ENCODE results near the gene SELENOI.
"Not testable (repeated sequence)": the region's sequence is repeated elsewhere in the genome, so short reads cannot be mapped to it uniquely, and the experiment has no call there.

The SELENOI gene

DNA sequence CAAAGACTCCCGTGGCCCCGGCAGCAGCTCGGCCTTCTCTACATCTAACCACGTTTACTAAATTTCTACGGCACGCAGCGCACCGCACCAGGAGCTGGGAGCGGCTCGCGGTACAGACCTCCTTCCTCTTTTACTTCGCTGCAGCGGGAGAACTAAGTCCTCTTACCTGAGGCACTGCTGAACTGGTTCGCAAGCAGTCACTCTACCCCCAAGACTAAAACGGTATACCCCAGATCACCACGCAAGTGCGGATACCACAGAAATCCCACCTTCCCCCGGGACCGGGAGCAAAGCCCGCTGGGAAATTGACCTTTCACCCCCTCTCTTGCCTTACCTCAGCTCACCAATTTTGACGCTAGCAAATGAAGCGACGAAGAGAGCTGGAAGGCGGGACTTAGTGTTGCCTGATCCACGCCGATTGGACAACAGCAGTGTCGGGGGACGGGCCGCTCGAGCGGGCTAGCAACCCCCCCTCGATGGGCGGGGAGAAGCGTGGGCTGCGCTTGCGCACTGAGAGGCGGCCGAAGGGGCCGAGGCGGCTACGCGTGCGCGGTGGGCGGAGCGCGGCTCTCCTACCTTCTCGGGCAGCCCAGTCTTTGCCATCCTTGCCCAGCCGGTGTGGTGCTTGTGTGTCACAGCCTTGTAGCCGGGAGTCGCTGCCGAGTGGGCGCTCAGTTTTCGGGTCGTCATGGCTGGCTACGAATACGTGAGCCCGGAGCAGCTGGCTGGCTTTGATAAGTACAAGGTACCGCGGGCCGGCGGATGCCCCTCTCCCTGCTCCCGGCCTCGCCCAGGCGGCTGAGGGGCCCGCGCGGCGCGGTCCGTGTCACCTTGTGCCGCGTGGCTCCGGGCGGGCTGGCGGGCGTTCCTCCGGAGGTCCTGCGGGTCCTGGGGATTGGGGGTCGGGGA is at the start of gene SELENOI:
TSS of gene SELENOI (plus strand) at position 599 of the 909 bp plus-strand sequence. CDS start at position 689, 90 bp downstream.
- DNase-seq = peak; percentile 99

GRCh38 chr2:26297061-26297460 is 48.9 kb upstream of the SELENOI start:
- no peak for DNase-seq

GRCh38 chr2:26298286-26298637 is 47.7 kb upstream of the SELENOI start:
- DNase-seq = no peak

- peak; percentile 33 for DNase-seq
Measured at GRCh38 chr2:26298638-26299393, 47.1 kb upstream of the SELENOI start.

DNA sequence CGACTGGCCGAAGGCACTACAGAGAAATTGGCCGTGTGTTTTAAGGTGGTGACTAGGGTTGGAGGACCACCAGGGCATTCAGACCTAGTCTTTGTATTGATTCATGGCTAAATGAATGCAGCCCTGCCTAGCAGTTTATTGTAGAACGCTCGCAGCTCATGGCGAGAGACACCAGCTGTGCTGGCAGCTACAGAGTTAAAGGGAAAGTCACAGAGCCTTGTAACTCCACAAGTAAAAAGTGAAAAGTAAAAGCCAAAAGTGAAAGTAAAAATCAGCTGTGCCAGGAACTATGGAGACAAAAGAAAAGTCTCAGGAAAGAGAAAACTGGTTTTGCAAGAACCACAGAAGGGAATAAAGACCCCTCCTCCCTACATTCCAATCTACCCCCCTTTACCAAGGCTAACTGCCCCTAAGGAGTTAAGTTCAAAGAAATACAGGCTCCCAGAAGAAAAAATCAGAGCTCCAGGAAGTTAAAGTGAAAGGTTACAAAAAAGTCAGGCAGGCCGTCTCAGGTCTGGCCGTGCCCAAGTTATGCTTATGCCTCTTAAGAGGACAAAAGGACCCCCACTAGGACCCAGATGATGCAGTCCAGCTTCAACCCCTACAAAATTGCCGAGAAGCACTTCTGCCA is 46.4 kb upstream of the SELENOI start:
- DNase-seq = no peak

- DNase-seq = no peak
Measured at GRCh38 chr2:26300234-26300925, 45.6 kb upstream of the SELENOI start.

DNA sequence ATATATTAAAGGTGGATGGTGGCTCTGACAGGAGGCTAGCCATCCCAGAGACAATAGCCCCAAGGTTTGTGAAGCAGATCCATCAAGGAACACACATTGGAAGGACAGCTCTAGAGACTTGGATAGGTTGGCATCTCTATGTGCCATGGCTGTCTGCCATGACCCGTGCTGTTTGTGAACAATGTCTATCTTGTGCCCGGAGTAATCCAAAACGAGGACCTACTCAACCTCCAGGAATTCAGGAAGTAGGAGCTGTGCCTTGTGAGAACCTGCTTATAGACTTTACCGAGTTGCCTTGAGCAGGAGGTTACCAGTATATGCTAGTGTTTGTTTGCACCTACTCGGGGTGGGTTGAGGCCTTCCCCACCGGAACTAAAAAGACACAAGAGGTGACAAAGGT is 43.1 kb upstream of the SELENOI start:
- no peak for DNase-seq

GRCh38 chr2:26305094-26305493 is 40.8 kb upstream of the SELENOI start:
- not testable (repeated sequence) for DNase-seq

DNA sequence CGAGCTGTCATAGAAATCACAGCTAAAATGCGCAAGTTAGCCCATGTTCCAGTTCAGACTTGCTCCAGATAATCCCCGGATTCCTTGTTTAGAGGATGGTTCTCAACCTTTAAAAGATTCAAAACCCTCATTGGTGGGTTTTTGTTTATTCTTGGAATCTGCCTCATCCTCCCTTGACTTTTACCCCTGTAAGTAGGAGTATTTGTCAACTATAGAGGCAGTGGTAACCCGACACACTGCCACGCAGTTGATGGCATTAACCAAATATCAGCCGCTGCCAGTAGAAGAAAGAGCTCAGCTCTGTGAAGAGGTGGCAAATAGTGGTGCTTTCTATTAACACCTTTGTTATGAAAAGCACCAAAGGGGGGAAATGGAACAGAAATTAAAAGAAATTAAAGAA is 40.4 kb upstream of the SELENOI start:
- no peak for DNase-seq

- no peak for DNase-seq
Measured at GRCh38 chr2:26309921-26310320, 36.0 kb upstream of the SELENOI start.

DNA sequence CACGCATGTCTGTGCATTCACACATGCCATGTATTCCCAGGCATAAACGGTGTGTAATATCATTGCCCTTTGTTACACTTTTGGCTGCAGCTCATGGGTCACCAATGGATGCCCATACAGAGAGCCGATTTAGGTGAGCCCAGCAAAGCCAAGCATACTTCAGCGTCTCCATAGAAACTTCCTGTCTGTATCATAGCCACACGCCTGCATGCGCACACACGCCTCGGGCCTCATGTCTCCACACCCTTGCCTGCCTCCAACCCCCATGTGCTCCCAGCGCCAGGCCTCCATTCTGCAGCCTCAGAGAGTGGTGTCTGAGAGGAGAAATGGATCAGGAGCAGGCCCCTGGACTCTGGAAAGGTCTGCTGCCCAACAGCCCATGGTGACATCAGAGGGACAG is 33.5 kb upstream of the SELENOI start:
- no peak for DNase-seq

- no peak for DNase-seq
Measured at GRCh38 chr2:26313446-26313845, 32.5 kb upstream of the SELENOI start.

- DNase-seq = no peak
Measured at GRCh38 chr2:26314243-26314642, 31.7 kb upstream of the SELENOI start.

DNA sequence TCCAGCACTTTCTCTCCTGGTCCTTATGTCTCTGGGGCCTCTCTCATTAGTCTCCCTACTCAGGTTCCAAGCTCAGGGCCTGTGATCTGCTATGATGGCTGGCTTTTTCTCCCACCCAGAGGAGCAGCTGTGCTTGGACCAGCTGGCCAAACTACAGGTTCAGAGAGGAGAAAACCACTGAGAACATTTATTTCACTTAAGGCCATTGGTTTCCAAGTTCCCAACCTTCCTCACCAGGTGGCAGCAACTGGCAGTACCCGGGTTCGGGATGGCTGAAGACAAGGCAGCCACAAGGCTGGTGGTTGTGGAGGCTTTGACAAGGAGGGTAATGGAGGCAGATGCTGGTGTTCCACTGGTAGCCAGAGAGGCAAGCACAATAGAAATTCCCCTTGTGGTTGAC is 29.9 kb upstream of the SELENOI start:
- no peak for DNase-seq

DNA sequence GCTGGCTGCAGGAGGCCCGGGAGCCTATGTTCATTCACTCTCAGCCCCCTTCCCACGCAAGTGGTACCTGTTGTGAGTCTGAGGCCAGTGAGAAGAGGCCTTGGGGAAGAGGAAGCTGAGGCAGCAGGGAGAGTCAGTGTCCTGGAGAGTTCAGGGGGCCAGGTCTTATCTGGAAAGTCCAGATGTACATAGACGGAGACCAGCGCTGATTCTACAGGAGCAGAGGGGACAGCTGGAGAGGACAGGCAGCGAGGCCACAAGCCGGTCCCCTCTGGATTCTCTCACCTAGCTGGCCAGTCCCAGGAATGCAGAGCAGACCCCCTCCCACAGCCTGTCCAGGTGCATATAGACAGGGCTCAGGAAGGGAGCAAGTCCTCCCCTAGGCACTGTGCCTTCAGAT is 29.1 kb upstream of the SELENOI start:
- no peak for DNase-seq

- no peak for DNase-seq
Measured at GRCh38 chr2:26317377-26318105, 28.4 kb upstream of the SELENOI start.

GRCh38 chr2:26318950-26319349 is 27.0 kb upstream of the SELENOI start:
- no peak for DNase-seq

- DNase-seq = not testable (repeated sequence)
Measured at GRCh38 chr2:26324479-26324878, 21.5 kb upstream of the SELENOI start.

DNA sequence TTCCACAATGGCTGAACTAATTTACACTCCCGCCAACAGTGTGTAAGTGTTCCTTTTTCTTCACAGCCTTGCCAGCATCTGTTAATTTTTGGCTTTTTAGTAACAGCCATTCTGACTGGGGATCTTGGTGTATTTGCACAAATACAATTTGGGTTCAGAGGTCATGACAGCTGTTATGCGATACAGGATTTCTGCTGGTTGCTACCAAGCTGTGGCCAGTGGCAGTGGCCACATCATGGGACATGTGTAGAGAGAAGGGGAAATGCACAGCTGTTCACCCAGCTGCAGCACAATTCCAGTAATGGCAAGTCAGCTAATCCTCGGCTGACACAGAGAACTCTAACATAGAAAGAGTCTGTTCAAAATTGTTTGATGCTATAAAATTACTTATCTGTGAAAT is 21.0 kb upstream of the SELENOI start:
- no peak for DNase-seq

- DNase-seq = no peak
Measured at GRCh38 chr2:26325851-26326250, 20.1 kb upstream of the SELENOI start.

- no peak for DNase-seq
Measured at GRCh38 chr2:26326514-26326913, 19.4 kb upstream of the SELENOI start.

Data from CD4-positive, alpha-beta T cell treated with Interleukin-15 for 1 hour (primary cell).